Breast epithelium (tissue), 4 donors: ENCODE data around the gene CD200R1L. TPM values are rescaled to one million over a fixed set of nuclear protein-coding genes. Genes with fewer than 3 reads are reported as not detected.

ENCODE experiments used
- DNase-seq, 2 donors: peaks; one replicate each; pipeline ENCODE4 v3.0.0-alpha.2; 2019; ENCODE audit warnings: low spot score in 2 of 2
- H3K27ac ChIP-seq, 2 donors: fragments of 200-600 bp; sonication (generic) in 1 of 2; one replicate each; pipeline ENCODE4 v1.5.1; 2016 to 2019; ENCODE audit warnings: mild to moderate bottlenecking in 1 of 2
- H3K27me3 ChIP-seq, 2 donors: fragments of 200-600 bp; sonication (generic) in 1 of 2; one replicate each; pipeline versions ENCODE4 v1.5.1 to v1.6.0; 2017 to 2019; ENCODE audit warnings: control low read depth in 1 of 2, mild to moderate bottlenecking in 1 of 2
- H3K36me3 ChIP-seq: fragments of 200-600 bp; one replicate; pipeline ENCODE4 v1.5.1; 2019
- H3K4me1 ChIP-seq, 2 donors: fragments of 200-600 bp; sonication (generic); one replicate each; pipeline ENCODE4 v1.5.1; 2016 to 2019; ENCODE audit warnings: control low read depth in 1 of 2
- H3K4me3 ChIP-seq, 3 donors: fragments of 200-600 bp; sonication (generic); 1 replicate in 2 of 3; 2 replicates in 1 of 3; pipeline ENCODE4 v1.5.1; 2016 to 2019; ENCODE audit warnings: mild to moderate bottlenecking in 3 of 3, moderate library complexity in 2 of 3
- H3K9me3 ChIP-seq, 2 donors: fragments of 200-600 bp; sonication (generic) in 1 of 2; one replicate each; pipeline ENCODE4 v1.5.1; 2016 to 2019; ENCODE audit warnings: control low read depth in 1 of 2
- CTCF ChIP-seq, 3 donors: fragments of 450-650 bp; IDR thresholded peaks; one replicate each; pipeline ENCODE4 v1.5.1; 2016 to 2017; ENCODE audit warnings: antibody characterized with exemption in 3 of 3, mild to moderate bottlenecking in 3 of 3, moderate library complexity in 3 of 3
- POLR2A ChIP-seq: fragments of 450-650 bp; IDR thresholded peaks from one replicate; pipeline ENCODE4 v1.6.1; 2016; ENCODE audit warnings: antibody characterized with exemption, mild to moderate bottlenecking, moderate library complexity
- POLR2AphosphoS5 ChIP-seq, 3 donors: sonication (generic); formaldehyde crosslinking; IDR thresholded peaks; one replicate each; pipeline ENCODE4 v1.6.1; 2017; ENCODE audit warnings: antibody characterized with exemption in 3 of 3
- intact Hi-C: fragments of 100-400 bp; cut with DNase I; formaldehyde crosslinking; loops from one replicate; pipeline ENCODE4 v1.15.1; 2023; ENCODE audit warnings: low total_unique reads
- total RNA-seq, 3 donors: library from RNA; depleted of rRNA; stranded (reverse); fragments of >200 nt; gene quantifications; one replicate each; pipeline ENCODE4 v1.1.0, GENCODE V29; 2016

Gene CD200R1L
- total RNA-seq, 3 donors from 2014 or later = not detected

GRCh38 chr3:112808136-112808535 lies 38.5 kb downstream of the CD200R1L start:
- intact Hi-C loops = no loop called here
- no peaks in the 10 kb centered on the region for H3K4me1 ChIP-seq
- TF ChIP-seq POLR2AphosphoS5 (IDR thresholded peaks at IDR 0.05) = no peak
- no peak for DNase-seq
- no peak overlapping the region for H3K27ac ChIP-seq
- no peaks in the 10 kb centered on the region for H3K27me3 ChIP-seq
- H3K36me3 ChIP-seq = no peaks in the 10 kb centered on the region
- H3K9me3 ChIP-seq = no peaks in the 10 kb centered on the region
- no peak overlapping the region for H3K4me3 ChIP-seq

- intact Hi-C loops = no loop called here
These were observed 39.0 kb downstream of the CD200R1L start for GRCh38 chr3:112807685-112808084.

GRCh38 chr3:112806903-112807302 lies 39.8 kb downstream of the CD200R1L start:
- no peak for DNase-seq
- TF ChIP-seq CTCF (IDR thresholded peaks at IDR 0.05) (no peak), POLR2A (no peak), POLR2AphosphoS5 (IDR thresholded peaks at IDR 0.05) (no peak)
- intact Hi-C loops = no loop called here
- H3K36me3 ChIP-seq = no peaks in the 10 kb centered on the region
- H3K27me3 ChIP-seq = no peaks in the 10 kb centered on the region
- no peaks in the 10 kb centered on the region for H3K4me1 ChIP-seq
- no peaks in the 10 kb centered on the region for H3K9me3 ChIP-seq
- H3K4me3 ChIP-seq = no peak overlapping the region
- H3K27ac ChIP-seq = no peak overlapping the region

More at GRCh38 chr3:112807685-112808084, 39.0 kb downstream of the CD200R1L start:
- no peaks in the 10 kb centered on the region for H3K9me3 ChIP-seq
- H3K27me3 ChIP-seq = no peaks in the 10 kb centered on the region
- no peak for TF ChIP-seq POLR2A
- TF ChIP-seq CTCF (IDR thresholded peaks at IDR 0.05) = no peak
- TF ChIP-seq POLR2AphosphoS5 (IDR thresholded peaks at IDR 0.05) = no peak
- no peak for DNase-seq
- H3K36me3 ChIP-seq = no peaks in the 10 kb centered on the region
- H3K4me1 ChIP-seq = no peaks in the 10 kb centered on the region
- no peak overlapping the region for H3K4me3 ChIP-seq
- no peak overlapping the region for H3K27ac ChIP-seq

- intact Hi-C loops = no loop called here
- Histone ChIP-seq H3K27ac (no peak overlapping the region), H3K9me3 (no peaks in the 10 kb centered on the region), H3K27me3 (no peaks in the 10 kb centered on the region), H3K4me1 (no peaks in the 10 kb centered on the region), H3K36me3 (no peaks in the 10 kb centered on the region), H3K4me3 (no peak overlapping the region)
- no peak for DNase-seq
- no peak for TF ChIP-seq POLR2AphosphoS5 (IDR thresholded peaks at IDR 0.05)
- no peak for TF ChIP-seq CTCF (IDR thresholded peaks at IDR 0.05)
- no peak for TF ChIP-seq POLR2A
These were observed 41.5 kb downstream of the CD200R1L start for GRCh38 chr3:112805126-112805525.

GRCh38 chr3:112804021-112804420 lies 42.6 kb downstream of the CD200R1L start:
- no peak for DNase-seq
- Histone ChIP-seq H3K4me3 (no peak overlapping the region), H3K4me1 (no peaks in the 10 kb centered on the region), H3K9me3 (no peaks in the 10 kb centered on the region), H3K36me3 (no peaks in the 10 kb centered on the region), H3K27me3 (no peaks in the 10 kb centered on the region), H3K27ac (no peak overlapping the region)
- TF ChIP-seq POLR2A (no peak), CTCF (IDR thresholded peaks at IDR 0.05) (no peak), POLR2AphosphoS5 (IDR thresholded peaks at IDR 0.05) (no peak)
- intact Hi-C loops = loop anchor here (5.0 kb wide), 1 partner anchor 1232 kb away; no protein-coding TSS in a partner anchor

GRCh38 chr3:112803467-112803866 lies 43.2 kb downstream of the CD200R1L start:
- Histone ChIP-seq H3K27me3 (no peaks in the 10 kb centered on the region), H3K4me3 (no peak overlapping the region), H3K9me3 (no peaks in the 10 kb centered on the region), H3K4me1 (no peaks in the 10 kb centered on the region), H3K36me3 (no peaks in the 10 kb centered on the region), H3K27ac (no peak overlapping the region)
- no peak for DNase-seq
- no peak for TF ChIP-seq POLR2A
- no peak for TF ChIP-seq CTCF (IDR thresholded peaks at IDR 0.05)
- TF ChIP-seq POLR2AphosphoS5 (IDR thresholded peaks at IDR 0.05) = no peak
- intact Hi-C loops = loop anchor here (5.0 kb wide), 1 partner anchor 1231 kb away; no protein-coding TSS in a partner anchor
